ENCODE data around the gene HACD2. TPM values are rescaled to one million over a fixed set of nuclear protein-coding genes. Genes with fewer than 3 reads are reported as not detected.

Gene HACD2
- total RNA-seq, 1 experiment from 2014 or later: 43.0 TPM

DNA sequence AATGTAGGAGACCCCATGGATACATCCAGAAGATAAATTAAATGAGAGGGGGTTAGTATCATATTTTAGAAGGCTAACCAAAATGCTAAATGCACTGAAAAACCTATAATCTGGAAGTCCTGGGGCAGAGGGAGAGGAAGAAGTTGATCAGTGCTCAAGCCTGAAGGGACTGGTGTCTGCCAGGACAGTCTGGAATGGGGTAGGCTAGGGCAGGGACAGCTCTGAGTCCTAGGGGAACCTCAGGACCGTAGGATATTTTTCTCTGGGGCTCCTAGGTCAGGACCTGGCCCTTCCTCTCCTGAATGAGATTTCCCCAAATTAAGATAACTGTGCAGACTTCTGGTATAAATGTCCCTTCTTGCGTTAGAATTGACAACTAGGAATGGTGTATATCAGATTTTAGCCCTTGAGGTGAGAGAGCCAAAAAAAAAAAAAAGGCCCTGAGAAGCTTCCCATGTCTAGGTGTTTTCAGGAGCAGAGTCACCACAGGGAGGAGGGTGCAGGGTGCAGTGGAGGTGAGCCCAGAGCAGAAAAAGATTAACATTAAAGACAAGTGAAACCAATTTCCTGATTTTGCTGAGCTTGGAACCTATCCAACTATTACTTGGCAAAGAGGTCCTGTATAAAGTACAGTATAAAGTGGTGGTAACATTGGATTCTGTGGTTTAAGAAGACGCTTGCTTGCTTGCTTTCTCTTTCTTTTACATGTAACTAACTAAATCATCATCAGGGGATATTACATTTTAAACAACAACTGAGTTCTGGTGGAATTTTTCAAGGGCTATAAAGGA lies 63.5 kb downstream of the HACD2 start:
- Histone ChIP-seq H3K4me3 (replicated peaks in 1 of 2; ENCODE audit: low read depth in 1 of 2, low read length in 2 of 2) (no peak overlapping the region), H3K9me3 (ENCODE audit: control insufficient read depth in 1 of 2, insufficient read depth in 1 of 2, low read depth in 1 of 2, low read length in 2 of 2) (no peaks in the 10 kb centered on the region), H3K9me2 (ENCODE audit: insufficient read depth) (no peaks in the 10 kb centered on the region), H3K4me2 (ENCODE audit: low read length) (no peak overlapping the region), H2AFZ (ENCODE audit: low read depth, low read length, poor library complexity, severe bottlenecking) (no peak overlapping the region), H4K20me1 (ENCODE audit: insufficient read depth) (0 out of 2 replicates have a peak, but pooled peaks cover 4% of the 10 kb centered on the region), H3K9ac (ENCODE audit: low read length) (no peak overlapping the region), H3K27me3 (ENCODE audit: insufficient read depth, low read length) (no peaks in the 10 kb centered on the region), H3K27ac (ENCODE audit: low read depth, low read length) (no peak overlapping the region), H3K4me1 (ENCODE audit: control insufficient read depth in 1 of 2, insufficient read depth in 2 of 2, low read length in 2 of 2) (no peaks in the 10 kb centered on the region), H3K79me2 (ENCODE audit: insufficient read depth, low read length) (no peaks in the 10 kb centered on the region), H3K36me3 (ENCODE audit: control insufficient read depth in 1 of 2, insufficient read depth in 2 of 2, low read length in 2 of 2) (peaks cover 0 to 2% of the 10 kb centered on the region in 2 experiments; a peak in 2 of 4 replicates)
- DNase-seq (ENCODE audit: low read depth, low spot score): no peak
- POLR2A ChIA-PET: no interaction called here
- intact Hi-C loops (cut with micrococcal nuclease): no loop called here
- no peak for TF ChIP-seq EZH2phosphoT487 (IDR thresholded peaks at IDR 0.05; ENCODE audit: borderline replicate concordance)
- no peak for TF ChIP-seq ZNF274 (IDR thresholded peaks at IDR 0.05; ENCODE audit: low read depth, low read length)
- TF ChIP-seq, protein P1, sequence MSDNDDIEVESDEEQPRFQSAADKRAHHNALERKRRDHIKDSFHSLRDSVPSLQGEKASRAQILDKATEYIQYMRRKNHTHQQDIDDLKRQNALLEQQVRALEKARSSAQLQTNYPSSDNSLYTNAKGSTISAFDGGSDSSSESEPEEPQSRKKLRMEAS (IDR thresholded peaks at IDR 0.05): no peak
- no peak for TF ChIP-seq SRF (IDR thresholded peaks at IDR 0.05; ENCODE audit: low read depth)
- no peak for TF ChIP-seq YY1 (IDR thresholded peaks at IDR 0.05; ENCODE audit: extremely low read depth, insufficient replicate concordance, low read depth, low read length)
- TF ChIP-seq REST (IDR thresholded peaks at IDR 0.05; ENCODE audit: low read depth): no peak
- TF ChIP-seq RAD21 (IDR thresholded peaks at IDR 0.05; ENCODE audit: low read depth): no peak
- no peak for TF ChIP-seq JUND (IDR thresholded peaks at IDR 0.05)
- TF ChIP-seq, protein P2, sequence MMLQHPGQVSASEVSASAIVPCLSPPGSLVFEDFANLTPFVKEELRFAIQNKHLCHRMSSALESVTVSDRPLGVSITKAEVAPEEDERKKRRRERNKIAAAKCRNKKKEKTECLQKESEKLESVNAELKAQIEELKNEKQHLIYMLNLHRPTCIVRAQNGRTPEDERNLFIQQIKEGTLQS (IDR thresholded peaks at IDR 0.05): no peak
- no peak for TF ChIP-seq ZBTB33 (IDR thresholded peaks at IDR 0.05; ENCODE audit: extremely low read depth, insufficient replicate concordance, low read length)
- no peak for TF ChIP-seq EGR1 (IDR thresholded peaks at IDR 0.05; ENCODE audit: low read depth)
- TF ChIP-seq POLR2A (IDR thresholded peaks at IDR 0.05; ENCODE audit: borderline replicate concordance, extremely low read depth, insufficient read depth, insufficient read length): no peak
- TF ChIP-seq SIN3A (IDR thresholded peaks at IDR 0.05; ENCODE audit: low read depth): no peak
- no peak for TF ChIP-seq ELF1 (IDR thresholded peaks at IDR 0.05; ENCODE audit: borderline replicate concordance, low read depth)
- TF ChIP-seq EZH2 (IDR thresholded peaks at IDR 0.05): no peak
- ATAC-seq: no peak
- RAD21 ChIA-PET (ENCODE audit: low non-redundant PET in 1 of 2, low total read pairs in 2 of 2, uncharacterized antibody in 2 of 2, unreplicated experiment in 2 of 2): no interaction called here
- CTCF ChIA-PET: no interaction called here
- BruUV-seq (replicated peaks): no TSS peak

Measured in HCT116 (cell line).